ENCODE results near the gene FNDC8.

GRCh38 chr17:35103271-35103670 is 18.1 kb upstream of the FNDC8 start:
- TF ChIP-seq CTCF (IDR thresholded peaks at IDR 0.05 in 8 of 11, conservative IDR thresholded peaks at IDR 0.05 in 3 of 11) (no peak), POLR2AphosphoS5 (IDR thresholded peaks at IDR 0.05) (no peak), POLR2A (IDR thresholded peaks at IDR 0.05) (no peak)

All from spleen (tissue), 7 donors.